ENCODE data around the gene NCOA7.

NCOA7 gene

DNA sequence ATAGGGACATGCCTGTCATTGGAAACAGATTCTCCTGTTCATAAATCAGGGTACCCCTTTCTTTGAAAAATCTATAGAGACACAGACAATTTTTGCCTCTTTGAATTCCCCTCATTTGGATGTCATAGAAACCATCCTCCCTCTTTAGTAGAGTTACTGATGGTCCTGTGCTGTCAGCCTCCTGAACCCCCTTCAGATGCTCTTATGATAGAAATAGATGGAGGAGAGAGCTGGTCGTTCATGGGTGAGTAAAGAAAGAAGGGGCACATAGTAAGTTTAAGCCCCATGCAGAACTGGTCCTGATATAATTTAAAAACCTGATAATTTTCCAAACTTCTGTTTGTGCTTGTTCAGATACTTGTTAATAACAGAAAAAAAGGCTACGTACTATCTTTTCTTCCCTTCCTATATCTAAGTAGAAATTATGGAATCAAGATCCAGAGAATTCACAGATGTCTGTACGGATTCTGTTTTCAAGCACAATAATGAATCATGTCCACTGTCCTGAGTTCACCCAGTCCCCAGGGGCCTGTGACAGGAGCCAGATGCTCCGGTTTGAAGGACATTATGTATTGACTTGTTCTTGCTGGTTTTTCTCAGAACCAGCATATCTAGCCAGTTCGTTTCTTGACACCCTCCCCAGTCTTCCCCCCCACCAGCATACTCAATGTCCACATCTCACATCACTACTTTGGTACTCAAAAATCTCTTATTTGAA, 78.1 kb downstream of the NCOA7 start:
- no peak for DNase-seq (ENCODE audit: low read depth)
- TF ChIP-seq, protein P1, sequence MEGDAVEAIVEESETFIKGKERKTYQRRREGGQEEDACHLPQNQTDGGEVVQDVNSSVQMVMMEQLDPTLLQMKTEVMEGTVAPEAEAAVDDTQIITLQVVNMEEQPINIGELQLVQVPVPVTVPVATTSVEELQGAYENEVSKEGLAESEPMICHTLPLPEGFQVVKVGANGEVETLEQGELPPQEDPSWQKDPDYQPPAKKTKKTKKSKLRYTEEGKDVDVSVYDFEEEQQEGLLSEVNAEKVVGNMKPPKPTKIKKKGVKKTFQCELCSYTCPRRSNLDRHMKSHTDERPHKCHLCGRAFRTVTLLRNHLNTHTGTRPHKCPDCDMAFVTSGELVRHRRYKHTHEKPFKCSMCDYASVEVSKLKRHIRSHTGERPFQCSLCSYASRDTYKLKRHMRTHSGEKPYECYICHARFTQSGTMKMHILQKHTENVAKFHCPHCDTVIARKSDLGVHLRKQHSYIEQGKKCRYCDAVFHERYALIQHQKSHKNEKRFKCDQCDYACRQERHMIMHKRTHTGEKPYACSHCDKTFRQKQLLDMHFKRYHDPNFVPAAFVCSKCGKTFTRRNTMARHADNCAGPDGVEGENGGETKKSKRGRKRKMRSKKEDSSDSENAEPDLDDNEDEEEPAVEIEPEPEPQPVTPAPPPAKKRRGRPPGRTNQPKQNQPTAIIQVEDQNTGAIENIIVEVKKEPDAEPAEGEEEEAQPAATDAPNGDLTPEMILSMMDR (conservative IDR thresholded peaks at IDR 0.05; ENCODE audit: low read depth, low read length) = no peak
- no peak overlapping the region for H3K4me3 ChIP-seq (ENCODE audit: low read length)

GRCh38 chr6:125869427-125869826, 78.7 kb downstream of the NCOA7 start:
- H3K4me3 ChIP-seq (ENCODE audit: low read length) = no peak overlapping the region
- TF ChIP-seq, protein P1 (conservative IDR thresholded peaks at IDR 0.05; ENCODE audit: low read depth, low read length) = no peak
- DNase-seq (ENCODE audit: low read depth) = no peak

GRCh38 chr6:125871365-125871764, 80.6 kb downstream of the NCOA7 start:
- DNase-seq (ENCODE audit: low read depth) = no peak
- H3K4me3 ChIP-seq (ENCODE audit: low read length) = no peak overlapping the region
- TF ChIP-seq, protein P1 (conservative IDR thresholded peaks at IDR 0.05; ENCODE audit: low read depth, low read length) = no peak

DNA sequence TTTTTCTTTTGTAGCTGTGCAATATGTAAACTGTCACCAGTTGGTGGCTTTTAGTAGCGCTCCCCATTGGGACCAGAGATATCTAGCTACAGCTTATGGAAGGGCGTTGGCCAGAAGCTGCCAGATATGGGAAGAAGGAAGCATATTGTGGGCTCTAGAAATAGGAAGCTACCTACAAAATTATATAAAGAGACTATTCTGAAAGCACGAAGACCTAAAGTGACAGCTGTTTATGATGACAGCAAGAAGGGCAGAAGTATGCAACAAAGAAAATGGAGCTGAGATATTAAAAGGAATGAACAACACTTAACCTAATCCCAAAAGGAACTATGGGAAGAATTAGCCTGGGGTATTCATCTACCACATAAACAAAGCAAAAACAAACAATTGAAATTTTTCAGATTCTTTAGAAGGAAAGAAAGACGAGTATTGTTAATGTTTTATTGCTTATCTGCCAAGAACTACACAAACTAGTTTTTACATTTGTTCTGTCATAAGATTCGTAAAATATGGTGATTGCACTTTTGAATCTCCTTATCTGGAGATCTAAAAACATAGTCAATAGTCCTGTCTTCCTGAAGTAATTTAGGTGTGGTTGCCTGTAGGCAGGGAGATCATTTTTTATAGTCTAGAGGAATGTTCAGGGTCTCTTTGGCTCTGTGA, 81.6 kb downstream of the NCOA7 start:
- H3K4me3 ChIP-seq (ENCODE audit: low read length) = no peak overlapping the region
- TF ChIP-seq, protein P1 (conservative IDR thresholded peaks at IDR 0.05; ENCODE audit: low read depth, low read length) = no peak
- DNase-seq (ENCODE audit: low read depth) = no peak

DNA sequence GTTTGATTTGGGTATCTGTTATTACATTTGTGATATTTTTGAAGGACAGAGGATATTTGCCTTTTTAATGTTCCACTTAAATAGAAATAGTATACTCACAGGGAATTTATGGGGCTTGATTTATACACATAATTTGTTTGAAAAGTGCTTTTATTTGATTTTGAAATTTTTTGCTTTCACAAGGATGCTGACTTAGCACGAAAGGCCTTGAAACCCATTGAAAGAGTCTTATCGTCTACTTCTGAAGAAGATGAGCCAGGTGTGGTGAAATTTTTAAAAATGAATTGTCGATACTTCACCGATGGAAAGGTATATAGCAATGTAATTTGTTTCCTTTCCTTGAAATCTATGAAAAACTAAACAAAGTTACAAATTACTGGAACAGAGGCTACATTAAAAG, 91.5 kb downstream of the NCOA7 start:
- no peak for DNase-seq (ENCODE audit: low read depth)
- no peak overlapping the region for H3K4me3 ChIP-seq (ENCODE audit: low read length)
- TF ChIP-seq, protein P1 (conservative IDR thresholded peaks at IDR 0.05; ENCODE audit: low read depth, low read length) = no peak

DNA sequence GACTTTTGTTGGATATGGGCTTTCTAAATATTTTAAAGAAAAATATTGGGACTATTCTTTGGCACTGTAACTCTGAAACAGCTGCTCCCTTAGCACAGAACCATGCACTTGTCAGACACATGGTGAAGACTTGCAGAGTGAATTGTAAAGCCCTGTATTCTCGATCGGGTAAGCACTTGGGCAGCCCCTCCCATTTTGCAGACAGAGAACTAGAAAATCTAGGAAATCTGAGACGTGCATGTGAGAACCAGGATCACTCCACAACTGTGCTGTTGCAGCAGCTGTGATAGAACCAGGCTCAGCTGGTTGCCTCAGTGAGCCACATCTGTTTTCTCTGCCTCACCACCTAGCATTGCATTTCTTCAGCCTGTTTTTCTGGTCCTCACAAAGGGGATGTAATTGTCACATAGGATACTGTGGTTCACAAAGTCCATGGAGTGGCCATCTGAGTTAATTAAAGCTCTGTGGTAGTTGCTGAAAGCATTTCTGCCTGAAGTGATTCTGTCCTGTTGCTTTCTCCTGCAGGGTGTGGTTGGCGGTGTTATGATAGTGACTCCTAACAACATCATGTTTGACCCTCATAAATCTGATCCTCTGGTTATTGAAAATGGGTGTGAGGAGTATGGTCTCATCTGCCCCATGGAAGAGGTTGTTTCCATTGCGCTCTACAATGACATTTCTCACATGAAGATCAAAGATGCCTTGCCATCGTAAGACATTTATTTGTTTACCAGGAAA, 94.0 kb downstream of the NCOA7 start:
- TF ChIP-seq, protein P1 (conservative IDR thresholded peaks at IDR 0.05; ENCODE audit: low read depth, low read length) = no peak
- H3K4me3 ChIP-seq (ENCODE audit: low read length) = no peak overlapping the region
- no peak for DNase-seq (ENCODE audit: low read depth)

Measured in retinal pigment epithelial cell (primary cell).